ENCODE measurements around the gene PRB3. TPM values are rescaled to one million over a fixed set of nuclear protein-coding genes. Genes with fewer than 3 reads are reported as not detected.
A peak's percentile ranks its signal among the peaks of the same experiment; 100 is the strongest.

PRB3 gene
- not detected in 2 replicates for total RNA-seq

DNA sequence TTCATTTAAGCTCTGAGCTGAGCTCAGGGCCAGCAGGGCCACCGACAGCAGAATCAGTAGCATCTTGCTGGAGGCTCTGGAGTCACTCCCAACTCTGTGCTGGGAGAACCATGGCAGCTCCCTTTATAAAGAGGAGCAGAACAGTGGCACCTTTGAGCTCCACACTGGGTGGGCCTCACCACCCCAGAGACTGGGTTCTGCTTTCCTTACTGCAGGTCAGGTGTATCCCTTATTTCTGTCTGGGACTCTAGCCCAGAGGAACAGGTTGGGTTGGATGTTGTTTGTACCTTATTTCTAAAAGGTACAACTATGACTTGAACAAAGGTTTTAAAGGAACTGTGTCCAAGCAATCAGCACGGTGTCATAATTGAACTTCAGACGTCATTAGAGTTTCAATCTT is at the start of gene PRB3:
Gene PRB3, minus strand, starts transcription at position 101 of the 400 bp plus-strand sequence. Its CDS starts 38 bp downstream, at position 63.
- no peak for DNase-seq (ENCODE audit: low read depth)

- no peak for DNase-seq (ENCODE audit: low read depth)
Measured at GRCh38 chr12:11310336-11310735, 40.8 kb upstream of the PRB3 start, which contains the start of gene PRB4. Gene PRB4, minus strand, starts transcription at chr12:11310436. Its CDS starts 38 bp downstream, at chr12:11310398.

GRCh38 chr12:11307143-11307542 is 37.6 kb upstream of the PRB3 start:
- no peak for DNase-seq (ENCODE audit: low read depth)

DNA sequence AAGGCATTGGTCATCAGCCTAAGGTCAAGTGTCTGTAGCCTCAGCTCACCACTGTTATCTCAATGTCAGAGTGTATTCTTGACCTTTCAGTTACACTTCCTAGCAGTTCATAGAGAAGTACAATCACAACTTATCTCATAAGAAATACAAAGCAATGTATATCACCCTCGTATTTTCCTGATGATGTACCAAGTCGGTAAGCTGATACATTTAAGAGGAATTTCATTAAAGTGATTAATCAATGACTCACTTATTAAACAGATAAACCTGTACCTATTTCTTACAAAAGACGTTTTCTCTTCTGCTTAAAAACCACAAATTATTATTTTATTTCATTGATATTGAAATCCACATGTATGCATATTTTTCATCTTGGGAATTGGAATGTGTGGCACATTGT is 3.9 kb upstream of the PRB3 start:
- no peak for DNase-seq (ENCODE audit: low read depth)

GRCh38 chr12:11264501-11264900 is 5.0 kb downstream of the PRB3 start:
- no peak for DNase-seq (ENCODE audit: low read depth)

GRCh38 chr12:11246489-11246888 is 23.0 kb downstream of the PRB3 start:
- DNase-seq (ENCODE audit: low read depth): no peak

DNA sequence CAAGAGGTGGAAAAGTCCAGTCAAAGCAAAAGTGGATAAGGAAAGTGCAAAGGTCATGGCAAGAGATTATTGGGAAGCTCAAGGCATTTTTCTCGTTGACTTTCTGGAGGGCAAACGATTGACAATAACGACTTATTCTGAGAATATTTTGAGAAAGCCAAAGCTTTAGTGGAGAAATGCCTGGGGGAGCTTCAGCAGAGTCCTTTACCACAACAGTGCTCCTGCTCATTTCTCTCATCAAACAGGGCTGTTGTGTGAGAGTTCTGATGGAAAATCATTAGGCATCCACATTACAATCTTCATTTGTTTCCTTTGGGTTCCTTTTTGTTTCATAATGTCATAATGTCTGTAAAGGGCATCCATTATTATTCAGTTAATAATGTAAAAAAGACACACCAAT is 26.9 kb downstream of the PRB3 start:
- no peak for DNase-seq (ENCODE audit: low read depth)

- DNase-seq (ENCODE audit: low read depth): no peak
Measured at GRCh38 chr12:11240348-11240930, 29.1 kb downstream of the PRB3 start.

- DNase-seq (ENCODE audit: low read depth): no peak
Measured at GRCh38 chr12:11238275-11238674, 31.2 kb downstream of the PRB3 start.

GRCh38 chr12:11233532-11233931 is 36.0 kb downstream of the PRB3 start:
- no peak for DNase-seq (ENCODE audit: low read depth)

DNA sequence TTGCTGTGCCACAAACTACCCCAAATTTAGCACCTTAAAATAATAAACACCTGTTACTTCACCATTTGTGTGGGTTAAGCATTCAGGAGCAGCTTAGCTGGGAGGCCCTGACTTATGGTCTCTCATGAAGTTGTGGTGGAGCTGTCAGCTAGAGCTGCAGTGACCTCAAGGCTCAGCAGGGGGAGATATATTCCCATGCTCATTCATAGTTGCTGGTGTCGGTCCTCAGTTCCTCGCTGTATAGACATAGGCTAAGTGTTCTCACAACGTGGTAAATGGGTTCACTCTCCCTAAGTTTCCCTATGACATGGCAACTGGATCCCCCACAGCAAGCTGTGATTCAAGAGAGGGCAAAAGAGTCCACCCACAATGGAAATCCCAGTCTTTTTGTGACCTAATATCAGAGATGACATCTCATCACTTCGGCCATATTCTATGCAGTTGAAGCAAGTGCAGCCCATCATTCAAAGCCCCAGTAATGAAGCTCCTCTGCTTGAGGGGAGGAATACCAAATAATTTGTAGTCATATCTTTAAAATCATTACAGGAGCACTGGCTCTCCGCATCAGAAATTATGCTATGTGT is 41.1 kb downstream of the PRB3 start:
- DNase-seq (ENCODE audit: low read depth): peak; percentile 42

- DNase-seq (ENCODE audit: low read depth): no peak
Measured at GRCh38 chr12:11227373-11227772, 42.1 kb downstream of the PRB3 start.

Other genes with a start within 250 kb of the PRB3 start
- gene TAS2R19, start 247.1 kb downstream of the PRB3 start, total RNA-seq: 1.2 and 11.6 TPM in 2 replicates
- 9.5 TPM in 1 of 2 replicates, not detected in the other for gene TAS2R31, start 238.3 kb downstream of the PRB3 start, total RNA-seq
- 5.3 TPM in 1 of 2 replicates, not detected in the other for gene TAS2R46, start 207.4 kb downstream of the PRB3 start, total RNA-seq
- gene TAS2R43, start 177.4 kb downstream of the PRB3 start, total RNA-seq: 0.52 TPM in 1 of 2 replicates, not detected in the other
- gene TAS2R30, start 135.1 kb downstream of the PRB3 start, total RNA-seq: 0.52 and 8.6 TPM in 2 replicates
- gene SMIM10L1, start 98.5 kb downstream of the PRB3 start, total RNA-seq: 6.3 and 8.0 TPM in 2 replicates
- gene TAS2R42, start 82.8 kb downstream of the PRB3 start, total RNA-seq: not detected in 2 replicates
- gene PRB4, start 40.7 kb upstream of the PRB3 start, total RNA-seq: not detected in 2 replicates
- gene PRB2, start 125.9 kb upstream of the PRB3 start, total RNA-seq: not detected in 2 replicates